A549 (cell line): ENCODE data around the gene SLC66A2. TPM values are rescaled to one million over a fixed set of nuclear protein-coding genes. Genes with fewer than 3 reads are reported as not detected.

ENCODE experiments used
- ATAC-seq, 2 experiments: fragments of 200-7000 bp in 1 of 2; fragments of >200 bp in 1 of 2; cut with Nextera tagmentation in 1 of 2; cut with Tn5 transposase in 1 of 2; 3 replicates each; pipeline versions ENCODE4 v1.8.0 to v1.9.1; 2018 to 2020; ENCODE audit warnings: mild to moderate bottlenecking in 1 of 2, moderate library complexity in 1 of 2
- CTCF ChIA-PET: fragments of 300-600 bp; sonication (Branson Sonifier 250); formaldehyde crosslinking; extraction: SDS; loops from one replicate; lab custom pipeline; 2021; ENCODE audit warnings: antibody characterized with exemption, inconsistent platforms; lab: Yijun Ruan, JAX
- POLR2A ChIA-PET: fragments of 350-600 bp; formaldehyde crosslinking; extraction: SDS; loops from one replicate; lab custom pipeline; 2021; ENCODE audit warnings: antibody characterized with exemption, inconsistent platforms; lab: Yijun Ruan, JAX
- DNase-seq, 2 experiments: peaks; one replicate each; pipeline versions ENCODE4 v3.0.0 to v3.0.0-alpha.2; 2011 to 2016; ENCODE audit warnings: low read depth in 1 of 2, low spot score in 1 of 2
- FAIRE-seq: peaks from 2 replicates; lab custom pipeline; 2011; peaks lifted over from hg19 to GRCh38; lab: Jason Lieb, UNC
- H3K27ac ChIP-seq, 2 experiments: fragments of >200 bp; sonication (Bioruptor Twin); formaldehyde crosslinking; 3 replicates each; pipeline ENCODE4 v1.5.1; 2016 to 2017
- H3K4me1 ChIP-seq: fragments of >200 bp; sonication (Bioruptor Twin); formaldehyde crosslinking; 3 replicates; pipeline ENCODE4 v1.6.1; 2016
- H3K4me2 ChIP-seq: fragments of >200 bp; sonication (Bioruptor Twin); formaldehyde crosslinking; 3 replicates; pipeline ENCODE4 v1.6.1; 2016
- H3K4me3 ChIP-seq: fragments of >200 bp; sonication (Bioruptor Twin); formaldehyde crosslinking; 3 replicates; pipeline ENCODE4 v1.5.1; 2016
- H3K9me3 ChIP-seq: fragments of >200 bp; sonication (Bioruptor Twin); formaldehyde crosslinking; 3 replicates; pipeline ENCODE4 v1.6.1; 2016
- CEBPB ChIP-seq, 2 experiments: fragments of >200 bp in 1 of 2; sonication (Bioruptor Twin) in 1 of 2; formaldehyde crosslinking in 1 of 2; IDR thresholded peaks; 2 replicates each; pipeline ENCODE4 v1.6.1; 2012 to 2016
- CHD4 ChIP-seq: fragments of 200-600 bp; sonication (generic); IDR thresholded peaks from 2 replicates; pipeline ENCODE4 v1.6.1; 2016; ENCODE audit warnings: antibody characterized with exemption, mild to moderate bottlenecking, borderline replicate concordance
- E2F6 ChIP-seq: IDR thresholded peaks from 2 replicates; pipeline ENCODE4 v1.6.1; 2012; ENCODE audit warnings: low read depth, borderline replicate concordance
- EHMT2 ChIP-seq: fragments of 200-600 bp; sonication (generic); IDR thresholded peaks from 2 replicates; pipeline ENCODE4 v1.6.1; 2016; ENCODE audit warnings: antibody characterized with exemption, low read depth, mild to moderate bottlenecking, moderate library complexity
- ELK1 ChIP-seq: fragments of 150-350 bp; IDR thresholded peaks from 2 replicates; pipeline ENCODE4 v1.6.1; 2014; ENCODE audit warnings: low read depth, mild to moderate bottlenecking, low read length
- ESRRA ChIP-seq: fragments of 150-350 bp; IDR thresholded peaks from 2 replicates; pipeline ENCODE4 v1.6.1; 2014; ENCODE audit warnings: mild to moderate bottlenecking, low read length, borderline replicate concordance
- FOSB ChIP-seq: fragments of 250-450 bp; sonication (Bioruptor Pico); IDR thresholded peaks from 2 replicates; pipeline ENCODE4 v1.5.0; 2020; ENCODE audit warnings: mild to moderate bottlenecking, moderate library complexity
- HOXB5 ChIP-seq: fragments of 250-450 bp; sonication (Bioruptor Pico); IDR thresholded peaks from 2 replicates; pipeline ENCODE4 v1.5.0; 2020; ENCODE audit warnings: mild to moderate bottlenecking, moderate library complexity
- JUN ChIP-seq, 2 experiments: fragments of >200 bp; sonication (Bioruptor Twin); formaldehyde crosslinking; IDR thresholded peaks; 2 replicates in 1 of 2; 3 replicates in 1 of 2; pipeline ENCODE4 v1.6.1; 2016 to 2017
- MAX ChIP-seq: IDR thresholded peaks from 2 replicates; pipeline ENCODE4 v1.6.1; 2012
- MYC ChIP-seq: IDR thresholded peaks from 2 replicates; pipeline ENCODE4 v1.6.1; 2012; ENCODE audit warnings: mild to moderate bottlenecking, inconsistent platforms, low read length, improper control_type of control experiment, borderline replicate concordance
- POLR2A ChIP-seq: IDR thresholded peaks from 2 replicates; pipeline ENCODE4 v1.6.1; 2012; ENCODE audit warnings: mild to moderate bottlenecking, low read length
- RAD21 ChIP-seq, 2 experiments: fragments of >200 bp in 1 of 2; sonication (Bioruptor Twin) in 1 of 2; formaldehyde crosslinking in 1 of 2; IDR thresholded peaks in 1 of 2; conservative IDR thresholded peaks in 1 of 2; 2 replicates in 1 of 2; 3 replicates in 1 of 2; pipeline ENCODE4 v1.6.1; 2012 to 2018; ENCODE audit warnings: inconsistent platforms in 1 of 2
- RARB ChIP-seq: fragments of 250-450 bp; sonication (Bioruptor Pico); IDR thresholded peaks from 2 replicates; pipeline ENCODE4 v1.8.0; 2021; ENCODE audit warnings: mild to moderate bottlenecking, moderate library complexity
- RCOR1 ChIP-seq: fragments of 150-350 bp; IDR thresholded peaks from 2 replicates; pipeline ENCODE4 v1.6.1; 2014; ENCODE audit warnings: antibody characterized with exemption, low read length, low read depth
- RNF2 ChIP-seq: fragments of 200-600 bp; sonication (generic); IDR thresholded peaks from 2 replicates; pipeline ENCODE4 v1.6.1; 2016; ENCODE audit warnings: low read depth, mild to moderate bottlenecking, antibody characterized with exemption, moderate library complexity, borderline replicate concordance
- TFCP2L1 ChIP-seq: fragments of 250-450 bp; sonication (Bioruptor Pico); IDR thresholded peaks from 2 replicates; pipeline ENCODE4 v1.5.0; 2021; ENCODE audit warnings: mild to moderate bottlenecking
- TP53 ChIP-seq: fragments of 250-450 bp; sonication (Bioruptor Pico); IDR thresholded peaks from 2 replicates; pipeline ENCODE4 v1.5.0; 2021; ENCODE audit warnings: mild to moderate bottlenecking, moderate library complexity
- WGBS: methylation state at CpG from one replicate; pipeline ENCODE4 v1.1.6; 2017; ENCODE audit errors: missing lambda C conversion rate; 5-methylcytosine and 5-hydroxymethylcytosine counted together
- polyA plus RNA-seq, 4 experiments: library from polyadenylated mRNA; depleted of rRNA in 3 of 4; stranded (reverse); fragments of >200 nt; fragmentation: RNase III in 1 of 4; extraction: RNeasy Plus Mini Kit Qiagen cat#74134 plus additional on column Dnase treatment in 1 of 4; gene quantifications; 2 replicates in 3 of 4; 3 replicates in 1 of 4; pipeline ENCODE4 v1.2.3, GENCODE V29; 2011 to 2017
- TF ChIP-seq, protein P1 (sequence below): fragments of 450-650 bp; IDR thresholded peaks from 2 replicates; pipeline ENCODE4 v1.6.1; 2014; ENCODE audit warnings: antibody characterized with exemption
- TF ChIP-seq, protein P2 (sequence below): IDR thresholded peaks from 2 replicates; pipeline ENCODE4 v1.6.1; 2012

The SLC66A2 gene
- polyA plus RNA-seq, 2 of the 4 experiments (the other 2 are of a cell fraction), result 4.8 to 11.5 TPM

DNA sequence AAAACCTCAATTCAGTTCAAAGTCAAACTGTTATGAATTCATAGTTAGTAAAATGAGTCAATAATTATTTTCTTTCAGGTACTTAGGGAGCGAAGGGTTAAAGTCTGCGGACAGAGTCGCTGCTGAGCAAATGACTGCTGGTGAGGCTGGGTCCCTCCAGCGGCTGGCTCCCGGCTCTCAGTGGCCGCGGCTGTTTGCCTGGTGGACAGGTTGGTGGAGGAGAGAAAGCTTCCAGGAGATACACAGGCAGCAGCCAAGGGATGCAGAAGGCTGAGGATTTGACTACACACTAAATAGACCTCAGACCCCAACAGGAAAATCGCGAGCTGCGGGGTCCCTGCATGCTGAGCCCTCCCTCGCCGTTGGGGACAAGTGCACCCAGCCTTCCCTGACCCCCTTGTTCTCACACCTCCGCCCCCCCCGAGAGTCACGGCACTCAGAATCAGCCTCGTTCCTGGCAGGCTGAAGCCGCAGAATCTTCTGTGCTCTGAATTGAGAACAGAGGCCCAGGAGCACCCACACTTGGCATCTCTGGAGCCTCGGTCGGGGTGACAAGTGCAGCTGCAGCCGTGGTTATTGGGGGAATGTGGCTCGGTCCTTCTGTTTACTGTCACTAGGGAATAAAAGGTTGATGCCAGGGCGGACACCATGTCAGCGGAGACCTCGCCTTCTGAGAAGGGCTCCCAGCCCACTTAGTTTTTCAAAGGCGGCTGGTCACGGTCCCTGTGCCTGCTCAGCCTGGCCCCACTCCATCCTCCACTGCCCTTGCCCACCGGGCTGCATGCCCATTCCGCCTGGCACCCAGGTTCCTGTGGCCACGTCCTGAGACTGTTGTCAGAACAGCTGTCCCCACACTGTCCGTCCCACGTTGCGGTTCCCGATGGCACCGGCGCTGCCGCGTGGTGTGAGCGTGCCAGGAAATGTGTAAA lies 74.0 kb downstream of the SLC66A2 start:
- DNase-seq, result no peak
- TF ChIP-seq, protein P1, sequence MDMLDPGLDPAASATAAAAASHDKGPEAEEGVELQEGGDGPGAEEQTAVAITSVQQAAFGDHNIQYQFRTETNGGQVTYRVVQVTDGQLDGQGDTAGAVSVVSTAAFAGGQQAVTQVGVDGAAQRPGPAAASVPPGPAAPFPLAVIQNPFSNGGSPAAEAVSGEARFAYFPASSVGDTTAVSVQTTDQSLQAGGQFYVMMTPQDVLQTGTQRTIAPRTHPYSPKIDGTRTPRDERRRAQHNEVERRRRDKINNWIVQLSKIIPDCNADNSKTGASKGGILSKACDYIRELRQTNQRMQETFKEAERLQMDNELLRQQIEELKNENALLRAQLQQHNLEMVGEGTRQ, result no peak
- TF ChIP-seq, protein P2, sequence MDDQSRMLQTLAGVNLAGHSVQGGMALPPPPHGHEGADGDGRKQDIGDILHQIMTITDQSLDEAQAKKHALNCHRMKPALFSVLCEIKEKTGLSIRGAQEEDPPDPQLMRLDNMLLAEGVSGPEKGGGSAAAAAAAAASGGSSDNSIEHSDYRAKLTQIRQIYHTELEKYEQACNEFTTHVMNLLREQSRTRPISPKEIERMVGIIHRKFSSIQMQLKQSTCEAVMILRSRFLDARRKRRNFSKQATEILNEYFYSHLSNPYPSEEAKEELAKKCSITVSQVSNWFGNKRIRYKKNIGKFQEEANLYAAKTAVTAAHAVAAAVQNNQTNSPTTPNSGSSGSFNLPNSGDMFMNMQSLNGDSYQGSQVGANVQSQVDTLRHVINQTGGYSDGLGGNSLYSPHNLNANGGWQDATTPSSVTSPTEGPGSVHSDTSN, result no peak
- TF ChIP-seq MAX, result no peak
- no peak for TF ChIP-seq RCOR1
- no peak for TF ChIP-seq FOSB
- no peak for TF ChIP-seq ELK1
- no peak for TF ChIP-seq RARB
- no peak for TF ChIP-seq POLR2A
- 47% methylated on average over 30 of the region's 38 CpGs for WGBS
- no peaks in the 10 kb centered on the region for H3K9me3 ChIP-seq
- ChIA-PET CTCF (no interaction called here), POLR2A (no interaction called here)
- H3K4me2 ChIP-seq, result no peak overlapping the region
- ATAC-seq, result peak in 1 of 2 experiments; percentile 53; a peak in 2 of 6 replicates
- H3K4me3 ChIP-seq, result no peak overlapping the region
- no peak for FAIRE-seq
- no peaks in the 10 kb centered on the region for H3K4me1 ChIP-seq
- H3K27ac ChIP-seq, result no peak overlapping the region

DNA sequence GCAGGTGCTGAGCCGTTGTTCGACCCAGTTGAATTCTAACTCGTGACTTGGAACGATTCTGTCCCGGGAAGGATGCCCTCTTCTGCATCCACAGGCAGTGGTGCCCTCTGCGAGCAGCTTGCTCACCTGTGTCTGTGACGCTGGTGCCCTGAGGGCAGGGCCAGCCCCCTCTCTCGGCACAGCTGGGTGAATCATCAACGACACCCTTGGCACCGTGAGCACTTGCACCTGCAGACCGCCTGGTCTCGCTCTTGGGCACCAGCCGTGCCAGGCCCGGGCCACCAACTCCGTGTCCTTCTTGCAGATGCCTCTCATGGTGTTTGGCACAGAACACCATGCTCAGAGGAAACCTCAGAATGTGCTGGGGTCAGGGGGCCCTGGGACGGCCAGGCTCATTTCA lies 75.0 kb downstream of the SLC66A2 start:
- no peak overlapping the region for H3K27ac ChIP-seq
- no peak overlapping the region for H3K4me2 ChIP-seq
- no peak for DNase-seq
- H3K4me1 ChIP-seq, result no peaks in the 10 kb centered on the region
- no peak overlapping the region for H3K4me3 ChIP-seq
- ATAC-seq, result no peak
- FAIRE-seq, result no peak
- no peaks in the 10 kb centered on the region for H3K9me3 ChIP-seq
- ChIA-PET POLR2A (no interaction called here), CTCF (no interaction called here)
- 34% methylated on average over 4 of the region's 16 CpGs for WGBS
- TF ChIP-seq, protein P2, result no peak
- TF ChIP-seq CHD4, result no peak
- no peak for TF ChIP-seq JUN (IDR thresholded peaks at IDR 0.05)
- TF ChIP-seq RNF2, result no peak
- no peak for TF ChIP-seq TP53 (CRISPR knock-in tag)
- no peak for TF ChIP-seq POLR2A
- no peak for TF ChIP-seq MYC
- no peak for TF ChIP-seq ESRRA
- no peak for TF ChIP-seq RAD21 (conservative IDR thresholded peaks at IDR 0.05 in 1 of 2, IDR thresholded peaks at IDR 0.05 in 1 of 2)
- TF ChIP-seq EHMT2, result no peak
- no peak for TF ChIP-seq HOXB5 (CRISPR knock-in tag)
- no peak for TF ChIP-seq TFCP2L1 (CRISPR knock-in tag)
- no peak for TF ChIP-seq CEBPB (IDR thresholded peaks at IDR 0.05)
- TF ChIP-seq RCOR1, result no peak
- no peak for TF ChIP-seq E2F6
- TF ChIP-seq, all 56 proteins: peak for 0
